NCI-H128 (cell line): ENCODE results near the gene TMPRSS13.

Experiments
- DNase-seq: peaks from one replicate; lab custom pipeline; 2025; ENCODE audit not compliant: unreplicated experiment; lab: John Stamatoyannopoulos, UW

TMPRSS13 gene

GRCh38 chr11:117900121-117900648, 29.0 kb downstream of the TMPRSS13 start:
- DNase-seq: no peak

- DNase-seq: no peak
Observed at GRCh38 chr11:117898059-117898458, 31.1 kb downstream of the TMPRSS13 start.

GRCh38 chr11:117892651-117893050, 36.6 kb downstream of the TMPRSS13 start:
- no peak for DNase-seq

- DNase-seq: no peak
Observed at GRCh38 chr11:117891362-117891761, 37.8 kb downstream of the TMPRSS13 start.

GRCh38 chr11:117888139-117888566, 41.0 kb downstream of the TMPRSS13 start:
- DNase-seq: no peak

GRCh38 chr11:117887431-117888138, 41.6 kb downstream of the TMPRSS13 start:
- DNase-seq: peak; percentile 34

GRCh38 chr11:117885777-117886176, 43.4 kb downstream of the TMPRSS13 start:
- no peak for DNase-seq

GRCh38 chr11:117884994-117885393, 44.2 kb downstream of the TMPRSS13 start:
- no peak for DNase-seq

- DNase-seq: no peak
Observed at GRCh38 chr11:117883063-117883462, 46.1 kb downstream of the TMPRSS13 start.

- DNase-seq: no peak
Observed at GRCh38 chr11:117882311-117882905, 46.8 kb downstream of the TMPRSS13 start.

- no peak for DNase-seq
Observed at GRCh38 chr11:117881217-117881616, 48.0 kb downstream of the TMPRSS13 start.

GRCh38 chr11:117879516-117880480, 49.4 kb downstream of the TMPRSS13 start:
- DNase-seq: no peak

GRCh38 chr11:117878939-117879475, 50.2 kb downstream of the TMPRSS13 start:
- no peak for DNase-seq

GRCh38 chr11:117878314-117878938, 50.8 kb downstream of the TMPRSS13 start:
- DNase-seq: no peak

GRCh38 chr11:117877120-117877784, 52.0 kb downstream of the TMPRSS13 start:
- no peak for DNase-seq

- peak; percentile 59 for DNase-seq
Observed at GRCh38 chr11:117876341-117877119, 52.7 kb downstream of the TMPRSS13 start, which contains the start of gene FXYD6. Gene FXYD6, minus strand, starts transcription at chr11:117876658. Its CDS starts 33,882 bp downstream, at chr11:117842776.

- no peak for DNase-seq
Observed at GRCh38 chr11:117876059-117876340, 53.2 kb downstream of the TMPRSS13 start.

- DNase-seq: no peak
Observed at GRCh38 chr11:117875382-117876058, 53.7 kb downstream of the TMPRSS13 start.

GRCh38 chr11:117874910-117875381, 54.3 kb downstream of the TMPRSS13 start:
- DNase-seq: no peak
